Activated CD4-positive, CD25-positive, alpha-beta regulatory T cell treated with anti-CD3 and anti-CD28 coated beads, Interleukin-2, amount 50 U/mL, for 24 hours (primary cell): Measurements from ENCODE around the gene B4GALT4.
A peak's percentile ranks its signal among the peaks of the same experiment; 100 is the strongest.
"Not testable (repeated sequence)": the region's sequence is repeated elsewhere in the genome, so short reads cannot be mapped to it uniquely, and the experiment has no call there.

Experiments
- ATAC-seq, 2 donors: fragments of 150-1000 bp; cut with Tn5 transposase; one replicate each; pipeline ENCODE4 v1.10.0; 2021; ENCODE audit warnings: mild to moderate bottlenecking in 1 of 2, moderate library complexity in 1 of 2

The B4GALT4 gene

GRCh38 chr3:119195151-119195476, 45.6 kb downstream of the B4GALT4 start:
- ATAC-seq: no peak

- no peak for ATAC-seq
Measured at GRCh38 chr3:119194237-119195150, 46.2 kb downstream of the B4GALT4 start.

GRCh38 chr3:119191800-119192199, 48.9 kb downstream of the B4GALT4 start:
- ATAC-seq: no peak

- no peak for ATAC-seq
Measured at GRCh38 chr3:119187266-119187665, 53.4 kb downstream of the B4GALT4 start.

GRCh38 chr3:119184796-119185570, 55.7 kb downstream of the B4GALT4 start:
- peak; percentile 25 to 41 for ATAC-seq

GRCh38 chr3:119184111-119184510, 56.6 kb downstream of the B4GALT4 start:
- no peak for ATAC-seq

GRCh38 chr3:119181765-119182164, 58.9 kb downstream of the B4GALT4 start:
- ATAC-seq: no peak

- no peak for ATAC-seq
Measured at GRCh38 chr3:119177321-119177720, 63.4 kb downstream of the B4GALT4 start.

GRCh38 chr3:119176778-119177177, 63.9 kb downstream of the B4GALT4 start:
- no peak for ATAC-seq

GRCh38 chr3:119175872-119176756, 64.6 kb downstream of the B4GALT4 start:
- ATAC-seq: no peak

- no peak for ATAC-seq
Measured at GRCh38 chr3:119173325-119173724, 67.4 kb downstream of the B4GALT4 start, which contains the start of gene UPK1B. TSS of gene UPK1B (plus strand) at chr3:119173598. CDS start at chr3:119186742, 13,144 bp downstream.

GRCh38 chr3:119170821-119171220, 69.9 kb downstream of the B4GALT4 start:
- ATAC-seq: no peak

- ATAC-seq: not testable (repeated sequence)
Measured at GRCh38 chr3:119164745-119165144, 75.9 kb downstream of the B4GALT4 start.
